HepG2 (cell line): Measurements from ENCODE around the gene PTX4. TPM values are rescaled to one million over a fixed set of nuclear protein-coding genes. Genes with fewer than 3 reads are reported as not detected.

Experiments used
- ATF3 ChIP-seq: sonication (generic); formaldehyde crosslinking; IDR thresholded peaks from 2 replicates; pipeline ENCODE4 v1.4.0; 2020; ENCODE audit warnings: missing genetic modification reagents
- CSRNP2 ChIP-seq: sonication (generic); formaldehyde crosslinking; conservative IDR thresholded peaks from 2 replicates; pipeline ENCODE4 v1.8.0; 2022; ENCODE audit warnings: low read depth, missing genetic modification reagents
- GFI1 ChIP-seq: sonication (generic); formaldehyde crosslinking; IDR thresholded peaks from 2 replicates; pipeline ENCODE4 v1.5.0; 2020; ENCODE audit warnings: missing genetic modification reagents, mild to moderate bottlenecking, borderline replicate concordance
- GPBP1L1 ChIP-seq: sonication (generic); formaldehyde crosslinking; IDR thresholded peaks from 2 replicates; pipeline ENCODE4 v1.5.0; 2020; ENCODE audit warnings: mild to moderate bottlenecking, missing genetic modification reagents
- HNF4A ChIP-seq: sonication (generic); formaldehyde crosslinking; IDR thresholded peaks from 2 replicates; pipeline ENCODE4 v1.4.0; 2020; ENCODE audit warnings: missing genetic modification reagents
- MEIS1 ChIP-seq: sonication (generic); formaldehyde crosslinking; IDR thresholded peaks from 2 replicates; pipeline ENCODE4 v1.9.0; 2021; ENCODE audit warnings: mild to moderate bottlenecking, missing genetic modification reagents, moderate library complexity, borderline replicate concordance
- NBN ChIP-seq: fragments of 450-650 bp; conservative IDR thresholded peaks from 2 replicates; pipeline ENCODE4 v1.6.1; 2017
- NCOA5 ChIP-seq: sonication (generic); formaldehyde crosslinking; IDR thresholded peaks from 2 replicates; pipeline ENCODE4 v1.4.0; 2020; ENCODE audit warnings: missing genetic modification reagents
- PHF20 ChIP-seq: sonication (generic); formaldehyde crosslinking; IDR thresholded peaks from 2 replicates; pipeline ENCODE4 v1.5.0; 2020; ENCODE audit warnings: mild to moderate bottlenecking, missing genetic modification reagents
- RBM39 ChIP-seq: fragments of 200-400 bp; formaldehyde crosslinking; IDR thresholded peaks from one replicate; pipeline ENCODE4 v1.6.1; 2018; ENCODE audit warnings: antibody characterized with exemption, mild to moderate bottlenecking, low read depth, low read length; ENCODE audit not compliant: poor library complexity, severe bottlenecking
- RFX3 ChIP-seq: IDR thresholded peaks from 2 replicates; pipeline ENCODE4 v1.6.1; 2016; ENCODE audit warnings: missing biosample characterization, missing genetic modification reagents
- SP4 ChIP-seq: sonication (generic); formaldehyde crosslinking; IDR thresholded peaks from 2 replicates; pipeline ENCODE4 v1.8.1; 2023; ENCODE audit warnings: mild to moderate bottlenecking, missing genetic modification reagents
- ZBTB42 ChIP-seq: sonication (generic); formaldehyde crosslinking; IDR thresholded peaks from 2 replicates; pipeline ENCODE4 v1.5.0; 2020; ENCODE audit warnings: mild to moderate bottlenecking, missing genetic modification reagents
- ZBTB49 ChIP-seq: sonication (generic); formaldehyde crosslinking; IDR thresholded peaks from 2 replicates; pipeline ENCODE4 v1.4.0; 2020; ENCODE audit warnings: missing genetic modification reagents, borderline replicate concordance
- ZBTB7A ChIP-seq: sonication (generic); formaldehyde crosslinking; IDR thresholded peaks from 2 replicates; pipeline ENCODE4 v1.8.0; 2022; ENCODE audit warnings: mild to moderate bottlenecking, missing genetic modification reagents
- ZNF253 ChIP-seq: sonication (generic); formaldehyde crosslinking; IDR thresholded peaks from 2 replicates; pipeline ENCODE4 v1.8.0; 2022; ENCODE audit warnings: mild to moderate bottlenecking, missing genetic modification reagents, borderline replicate concordance
- ZNF343 ChIP-seq: sonication (generic); formaldehyde crosslinking; IDR thresholded peaks from 2 replicates; pipeline ENCODE4 v1.4.0; 2020; ENCODE audit warnings: mild to moderate bottlenecking, missing genetic modification reagents
- ZNF350 ChIP-seq: sonication (generic); formaldehyde crosslinking; IDR thresholded peaks from 2 replicates; pipeline ENCODE4 v1.4.0; 2020; ENCODE audit warnings: mild to moderate bottlenecking, low read depth, missing genetic modification reagents, borderline replicate concordance
- ZNF550 ChIP-seq: sonication (generic); formaldehyde crosslinking; IDR thresholded peaks from 2 replicates; pipeline ENCODE4 v1.4.0; 2020; ENCODE audit warnings: mild to moderate bottlenecking, missing genetic modification reagents, borderline replicate concordance
- ZNF557 ChIP-seq: sonication (generic); formaldehyde crosslinking; IDR thresholded peaks from 2 replicates; pipeline ENCODE4 v1.4.0; 2020; ENCODE audit warnings: missing genetic modification reagents
- ZNF703 ChIP-seq: sonication (generic); formaldehyde crosslinking; IDR thresholded peaks from 2 replicates; pipeline ENCODE4 v1.5.1; 2020; ENCODE audit warnings: missing genetic modification reagents, mild to moderate bottlenecking, moderate library complexity, borderline replicate concordance
- ZNF720 ChIP-seq: sonication (generic); formaldehyde crosslinking; IDR thresholded peaks from 2 replicates; pipeline ENCODE4 v1.4.0; 2020; ENCODE audit warnings: missing genetic modification reagents
- polyA plus RNA-seq, 8 experiments: library from polyadenylated mRNA; depleted of rRNA in 3 of 8; stranded (reverse) in 7 of 8; unstranded in 1 of 8; fragments of >200 nt; fragmentation: Illumina TruSeq in 4 of 8; extraction: Trizol in 4 of 8; gene quantifications; 2 replicates each; pipeline versions ENCODE4 v1.2.1 to v1.2.3, GENCODE V29; 2011 to 2016; ENCODE audit warnings: low read depth in 4 of 8, missing spikeins in 1 of 8, mixed read lengths in 1 of 8; ENCODE audit not compliant: insufficient read depth in 1 of 8
- total RNA-seq, 5 experiments: library from RNA; depleted of rRNA; stranded (reverse); fragments of >200 nt; fragmentation: Illumina TruSeq; extraction: Trizol; gene quantifications; 2 replicates each; pipeline ENCODE4 v1.2.3, GENCODE V29; 2016; ENCODE audit warnings: low read depth in 1 of 5
- TF ChIP-seq, protein P1 (sequence below): sonication (generic); formaldehyde crosslinking; IDR thresholded peaks from 2 replicates; pipeline ENCODE4 v1.4.0; 2020; ENCODE audit warnings: low read depth, mild to moderate bottlenecking, missing genetic modification reagents

PTX4 gene
- total and polyA plus RNA-seq, 2 of the 13 experiments (the other 11 are each of a cell fraction or from before 2014, with no cell fraction given), result 0.04 TPM; not detected in 1

GRCh38 chr16:1492923-1493745 lies 4.4 kb upstream of the PTX4 start, which contains the start of gene TELO2 (continued):
- TF ChIP-seq ZNF350 (CRISPR knock-in tag), result no peak; the same call in 1 of the 2 replicates
- no peak for TF ChIP-seq ZNF253 (CRISPR knock-in tag)
- no peak for TF ChIP-seq ZNF703
- TF ChIP-seq GPBP1L1 (CRISPR knock-in tag), result no peak
- 0 out of 2 replicates have a peak, but pooled peaks have one; percentile 24 for TF ChIP-seq GFI1
- peak; percentile 72 for TF ChIP-seq SP4 (CRISPR knock-in tag)
- no peak for TF ChIP-seq ZNF720
- no peak for TF ChIP-seq ZNF550 (CRISPR knock-in tag)
- no peak for TF ChIP-seq ZNF557 (CRISPR knock-in tag)
- TF ChIP-seq, protein P1, sequence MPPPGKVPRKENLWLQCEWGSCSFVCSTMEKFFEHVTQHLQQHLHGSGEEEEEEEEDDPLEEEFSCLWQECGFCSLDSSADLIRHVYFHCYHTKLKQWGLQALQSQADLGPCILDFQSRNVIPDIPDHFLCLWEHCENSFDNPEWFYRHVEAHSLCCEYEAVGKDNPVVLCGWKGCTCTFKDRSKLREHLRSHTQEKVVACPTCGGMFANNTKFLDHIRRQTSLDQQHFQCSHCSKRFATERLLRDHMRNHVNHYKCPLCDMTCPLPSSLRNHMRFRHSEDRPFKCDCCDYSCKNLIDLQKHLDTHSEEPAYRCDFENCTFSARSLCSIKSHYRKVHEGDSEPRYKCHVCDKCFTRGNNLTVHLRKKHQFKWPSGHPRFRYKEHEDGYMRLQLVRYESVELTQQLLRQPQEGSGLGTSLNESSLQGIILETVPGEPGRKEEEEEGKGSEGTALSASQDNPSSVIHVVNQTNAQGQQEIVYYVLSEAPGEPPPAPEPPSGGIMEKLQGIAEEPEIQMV (CRISPR knock-in tag), result 0 out of 2 replicates have a peak, but pooled peaks have one; percentile 34
- no peak for TF ChIP-seq RFX3 (CRISPR knock-in tag)
- no peak for TF ChIP-seq ZBTB7A (CRISPR knock-in tag)
- TF ChIP-seq MEIS1, result no peak
- no peak; the same call in 1 of the 2 replicates for TF ChIP-seq ZBTB49
- peak; percentile 19; the same call in 1 of the 2 replicates for TF ChIP-seq ZBTB42
- TF ChIP-seq ZNF343 (CRISPR knock-in tag), result peak; percentile 64
- TF ChIP-seq NCOA5, result no peak
- TF ChIP-seq HNF4A (CRISPR knock-in tag), result no peak
- TF ChIP-seq PHF20, result peak; percentile 80
- TF ChIP-seq RBM39, result peak; percentile 72
- TF ChIP-seq ATF3, result no peak
- TF ChIP-seq CSRNP2, result no peak
- no peak for TF ChIP-seq NBN
